ENCODE data around the gene SNRPD3. TPM values are rescaled to one million over a fixed set of nuclear protein-coding genes. Genes with fewer than 3 reads are reported as not detected.
"Not testable (repeated sequence)": the region's sequence is repeated elsewhere in the genome, so short reads cannot be mapped to it uniquely, and the experiment has no call there.

The SNRPD3 gene
- polyA plus RNA-seq, 4 donors, result 165 to 196 (median 182) TPM

DNA sequence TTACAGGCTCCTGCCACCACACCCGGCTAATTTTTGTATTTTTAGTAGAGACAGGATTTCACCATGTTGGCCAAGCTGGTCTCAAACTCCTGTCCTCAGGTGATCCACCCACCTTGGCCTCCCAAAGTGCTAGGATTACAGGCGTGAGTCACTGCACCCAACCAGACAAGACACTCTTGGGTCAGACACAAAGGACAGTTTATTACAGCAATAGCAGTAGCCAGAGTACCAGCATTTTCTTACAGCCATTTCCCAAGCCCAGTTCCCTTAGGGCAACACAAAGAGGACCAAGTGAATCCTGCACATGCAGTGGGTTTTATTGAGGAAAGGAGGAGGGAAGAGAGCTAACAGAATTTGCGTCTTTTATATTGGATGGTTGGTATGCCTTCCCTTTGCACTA is 24.8 kb upstream of the SNRPD3 start:
- not testable (repeated sequence) for DNase-seq (ENCODE audit: low read depth in 4 of 4, low spot score in 3 of 4)

DNA sequence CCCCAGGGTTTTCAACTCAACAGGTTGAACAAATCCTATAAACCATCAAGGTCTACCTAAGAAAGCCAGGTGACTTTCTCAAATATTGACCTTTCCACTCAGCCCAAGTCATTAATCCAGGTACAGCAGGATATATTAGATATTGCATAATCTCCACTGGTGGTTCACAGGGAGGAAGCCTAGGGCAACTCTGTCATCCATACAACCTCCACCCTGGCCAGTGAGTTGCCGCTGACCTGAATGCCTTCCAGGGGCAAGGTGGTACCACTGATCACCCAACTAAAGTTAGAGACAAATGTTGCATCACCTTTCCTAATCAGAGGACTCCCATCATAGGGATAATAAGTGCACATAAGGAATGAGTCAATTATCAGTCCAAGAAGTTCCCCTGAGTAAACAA is 23.7 kb upstream of the SNRPD3 start:
- no peak for DNase-seq (ENCODE audit: low read depth in 4 of 4, low spot score in 3 of 4)

DNA sequence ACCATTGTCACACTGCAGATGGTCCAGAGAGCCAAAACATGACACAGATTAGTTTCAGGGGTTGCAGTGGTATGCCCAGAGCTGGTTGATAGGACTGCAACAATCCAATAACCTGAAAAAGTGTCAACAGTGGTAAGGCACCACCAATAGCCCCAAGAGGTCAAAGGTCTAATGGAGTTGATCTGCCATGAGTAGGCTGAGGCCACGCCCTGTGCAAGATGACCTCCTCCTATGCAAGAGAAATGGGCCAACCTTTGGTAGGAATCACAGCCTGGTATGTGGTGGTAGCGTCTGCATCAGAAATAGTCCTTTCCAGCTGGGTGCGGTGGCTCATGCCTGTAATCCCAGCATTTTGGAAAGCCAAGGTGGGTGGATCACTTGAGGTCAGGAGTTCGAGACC is 20.5 kb upstream of the SNRPD3 start:
- no peak for DNase-seq (ENCODE audit: low read depth in 4 of 4, low spot score in 3 of 4)

DNA sequence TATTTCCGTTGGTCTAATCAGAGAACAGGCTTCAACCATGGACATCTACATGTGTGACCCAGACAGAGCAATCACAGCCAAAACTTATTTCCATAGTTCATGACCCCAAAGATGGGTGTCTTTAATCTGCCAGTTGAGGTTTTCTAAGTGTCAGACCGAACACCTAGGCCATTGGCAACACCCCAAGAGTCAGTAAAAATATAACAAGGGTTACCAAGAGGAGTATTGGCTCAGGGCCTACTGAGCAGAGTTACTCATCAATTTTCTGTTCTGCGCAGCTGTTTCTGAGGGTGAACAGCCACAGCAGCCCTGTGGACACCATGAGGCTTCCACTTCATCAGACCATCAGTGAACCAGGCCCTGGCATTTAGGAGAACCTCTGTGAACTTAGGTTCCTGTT is 19.7 kb upstream of the SNRPD3 start:
- no peak for DNase-seq (ENCODE audit: low read depth in 4 of 4, low spot score in 3 of 4)

DNA sequence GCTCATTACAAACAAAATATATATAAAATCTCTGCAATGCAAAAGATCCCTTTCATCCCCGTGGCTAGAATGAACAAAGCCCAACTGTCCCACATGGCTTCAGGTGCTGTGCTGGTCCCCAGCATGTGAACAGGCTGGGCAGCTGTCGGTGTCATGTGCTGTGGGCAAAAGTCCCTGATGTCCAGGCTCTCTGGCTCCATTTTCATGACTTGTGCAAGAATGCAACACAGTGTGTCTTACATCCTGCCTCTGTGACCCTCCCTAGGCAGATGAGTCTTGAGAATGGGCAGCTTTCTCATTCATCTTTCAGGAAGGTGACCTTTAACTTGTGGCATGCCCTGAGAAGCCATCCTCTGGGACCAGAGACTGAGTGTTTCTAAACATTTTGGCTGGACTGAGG is 15.3 kb upstream of the SNRPD3 start:
- DNase-seq (ENCODE audit: low read depth in 4 of 4, low spot score in 3 of 4), result no peak

DNA sequence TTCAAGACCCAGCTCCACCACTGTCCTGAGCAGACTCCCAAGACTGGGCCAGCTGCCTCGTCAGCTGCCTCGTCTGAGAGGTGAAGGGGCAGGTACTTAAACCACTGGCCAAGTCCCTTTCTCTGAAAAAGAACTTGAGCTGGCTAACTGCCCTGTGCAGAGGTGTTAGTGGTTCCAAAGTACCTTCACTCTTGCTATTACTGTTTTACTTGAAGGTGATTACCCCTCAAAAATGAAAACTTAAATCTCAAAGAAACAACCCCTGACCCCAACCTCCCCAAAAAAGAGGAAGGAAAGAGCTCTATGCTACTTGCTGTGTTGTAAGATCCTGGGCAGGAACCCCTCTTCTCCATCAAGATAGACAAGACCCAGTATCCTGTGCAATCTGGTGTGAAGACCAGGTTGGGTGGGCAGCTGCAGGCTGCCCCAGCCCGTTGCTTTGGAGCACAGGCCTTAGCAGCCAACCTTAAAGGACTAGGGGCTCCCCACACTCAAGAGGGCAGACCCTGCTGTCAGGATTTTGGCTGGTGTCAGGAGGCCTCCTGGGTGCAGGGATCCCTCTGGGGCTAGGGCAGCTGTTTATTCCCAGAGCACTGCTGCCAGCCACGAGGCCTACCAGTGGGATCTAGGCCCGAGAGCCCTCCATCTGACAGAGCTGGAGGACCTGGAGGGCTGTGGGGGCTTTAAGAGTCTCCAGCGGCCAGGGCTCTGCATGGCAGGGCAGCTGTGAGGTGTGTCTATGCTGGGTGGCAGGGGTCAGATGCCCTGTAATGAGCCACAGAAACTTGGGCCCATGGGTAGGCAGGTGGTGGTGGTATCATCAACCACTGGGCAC is 13.9 kb upstream of the SNRPD3 start:
- DNase-seq (ENCODE audit: low read depth in 4 of 4, low spot score in 3 of 4), result no peak

DNA sequence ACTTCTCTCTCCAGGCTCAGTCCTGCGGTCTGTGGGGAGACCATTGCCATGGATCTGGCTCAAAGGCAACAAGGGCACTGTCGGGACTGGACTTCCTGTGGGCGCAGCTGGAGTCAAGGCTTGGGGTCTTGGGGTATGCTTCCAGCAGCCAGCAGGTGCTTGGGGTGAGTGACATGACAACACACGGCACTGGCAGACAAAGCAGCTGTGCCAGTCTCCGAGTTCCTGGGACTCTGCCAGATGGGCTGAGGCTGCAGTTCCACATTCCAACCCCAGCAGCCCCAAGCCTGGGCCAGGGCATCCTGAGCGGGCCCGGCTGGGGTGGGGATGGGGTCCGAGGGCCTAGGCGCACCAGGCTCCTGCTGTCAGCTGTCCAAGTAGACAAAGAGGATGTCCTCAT is 13.2 kb upstream of the SNRPD3 start:
- DNase-seq (ENCODE audit: low read depth in 4 of 4, low spot score in 3 of 4), result no peak

DNA sequence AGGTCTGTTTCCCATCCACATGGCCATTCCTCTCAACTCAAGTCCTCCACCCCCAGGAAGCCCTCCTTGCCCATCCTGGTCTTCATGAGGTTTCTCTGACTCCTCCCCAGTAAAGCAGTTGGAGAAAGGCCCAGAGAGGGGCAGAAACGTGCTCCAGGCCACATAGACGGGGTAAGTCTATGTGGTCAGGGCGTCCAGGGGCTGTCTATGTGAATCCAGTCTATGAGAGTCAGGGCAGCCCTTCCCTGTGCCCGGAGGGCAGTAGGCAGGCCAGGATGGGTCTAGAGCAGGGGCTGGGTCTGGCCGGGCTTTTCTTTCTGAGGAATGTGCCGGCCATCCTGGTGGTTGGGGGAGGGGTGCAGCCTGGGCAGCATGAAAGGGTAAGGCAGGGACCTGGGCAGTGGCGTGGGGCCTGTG is 12.6 kb upstream of the SNRPD3 start:
- no peak for DNase-seq (ENCODE audit: low read depth in 4 of 4, low spot score in 3 of 4)

DNA sequence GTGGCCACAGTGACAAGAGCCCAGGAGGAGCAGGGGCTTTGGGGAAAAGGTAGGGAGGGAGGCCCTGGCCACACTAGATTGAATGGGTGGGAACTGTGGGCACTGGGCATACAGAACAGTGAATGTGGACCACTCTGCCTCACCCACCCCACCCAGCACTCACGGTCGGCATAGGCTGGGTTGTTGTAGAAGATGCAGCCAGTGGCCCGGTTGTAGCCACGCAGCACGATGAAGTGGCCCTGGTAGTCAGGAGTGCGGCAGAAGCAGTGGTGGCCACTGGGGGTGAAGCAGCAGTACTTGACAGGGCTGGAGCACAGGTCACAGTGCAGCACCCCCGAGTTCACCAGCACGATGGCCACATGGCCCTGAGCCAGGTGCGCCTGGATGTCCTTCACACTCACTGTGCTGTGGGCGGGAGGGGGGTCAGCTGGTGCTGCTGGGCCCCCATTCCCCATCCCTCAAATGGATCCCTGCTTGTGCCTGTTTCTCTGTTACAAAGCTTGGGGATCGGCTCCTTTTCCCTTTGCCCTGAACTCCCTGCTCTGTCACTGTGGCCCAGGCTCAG is 12.0 kb upstream of the SNRPD3 start:
- no peak for DNase-seq (ENCODE audit: low read depth in 4 of 4, low spot score in 3 of 4)

DNA sequence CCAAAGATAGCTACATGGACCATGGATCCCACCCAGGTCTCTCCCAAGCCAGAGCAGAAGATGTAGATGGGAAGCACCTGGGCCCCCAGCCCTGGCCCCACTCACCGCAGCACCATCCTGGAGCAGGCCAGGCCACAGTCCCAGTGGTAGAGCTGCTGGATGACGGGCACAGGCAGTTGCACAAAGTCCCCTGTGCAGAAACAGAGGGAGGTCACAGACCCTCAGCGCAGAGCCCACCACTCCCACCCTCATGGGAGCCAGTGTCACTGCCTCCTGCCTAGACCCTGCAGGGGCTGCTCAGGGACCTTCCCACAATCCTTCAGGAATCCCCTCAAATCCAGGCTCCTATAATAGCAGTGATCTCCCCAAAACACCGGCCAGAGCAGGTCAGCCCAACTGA is 7.0 kb upstream of the SNRPD3 start:
- DNase-seq (ENCODE audit: low read depth in 4 of 4, low spot score in 3 of 4), result no peak

DNA sequence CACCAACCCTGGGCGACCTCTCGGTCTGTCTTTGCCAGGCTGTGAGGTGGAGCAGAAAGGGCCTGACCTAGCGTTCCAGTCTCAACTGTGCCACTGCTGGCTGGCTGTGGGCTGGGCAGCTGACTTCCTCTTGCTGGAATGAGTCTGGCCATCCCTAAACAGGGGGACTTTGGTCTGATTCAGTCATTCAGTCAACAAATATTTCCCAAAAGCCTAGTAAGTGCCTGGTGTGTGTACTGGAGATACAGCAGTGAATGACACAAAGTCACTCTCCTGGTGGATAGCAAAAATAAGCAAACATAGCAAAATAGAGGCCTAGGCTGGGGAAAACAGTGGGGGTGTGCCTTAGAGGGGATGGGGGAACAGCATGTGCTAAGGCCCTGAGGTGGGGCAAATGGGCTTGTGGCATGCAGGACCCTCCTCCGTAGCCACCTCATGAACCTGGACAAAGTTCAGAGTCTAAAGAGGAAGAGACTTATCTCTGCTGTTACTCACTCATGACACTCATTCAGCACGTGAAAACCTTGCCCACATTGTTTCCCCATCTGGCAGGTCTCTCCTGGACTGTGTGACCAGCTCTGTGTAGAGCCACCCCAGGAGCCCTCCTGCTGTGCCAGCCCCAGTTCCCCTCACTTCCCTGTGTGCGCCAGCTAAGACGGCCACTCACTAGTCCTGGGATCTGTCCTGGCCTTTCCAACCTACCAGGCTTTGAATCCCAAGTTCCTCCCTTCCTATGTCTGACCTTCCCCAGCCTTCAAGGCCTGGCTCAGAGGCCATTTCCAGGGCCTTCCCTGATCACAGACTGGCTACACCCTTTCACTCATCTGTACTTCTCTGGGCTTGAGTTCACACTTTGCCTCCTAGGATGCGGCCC is 5.5 kb upstream of the SNRPD3 start:
- DNase-seq (ENCODE audit: low read depth in 4 of 4, low spot score in 3 of 4), result no peak

DNA sequence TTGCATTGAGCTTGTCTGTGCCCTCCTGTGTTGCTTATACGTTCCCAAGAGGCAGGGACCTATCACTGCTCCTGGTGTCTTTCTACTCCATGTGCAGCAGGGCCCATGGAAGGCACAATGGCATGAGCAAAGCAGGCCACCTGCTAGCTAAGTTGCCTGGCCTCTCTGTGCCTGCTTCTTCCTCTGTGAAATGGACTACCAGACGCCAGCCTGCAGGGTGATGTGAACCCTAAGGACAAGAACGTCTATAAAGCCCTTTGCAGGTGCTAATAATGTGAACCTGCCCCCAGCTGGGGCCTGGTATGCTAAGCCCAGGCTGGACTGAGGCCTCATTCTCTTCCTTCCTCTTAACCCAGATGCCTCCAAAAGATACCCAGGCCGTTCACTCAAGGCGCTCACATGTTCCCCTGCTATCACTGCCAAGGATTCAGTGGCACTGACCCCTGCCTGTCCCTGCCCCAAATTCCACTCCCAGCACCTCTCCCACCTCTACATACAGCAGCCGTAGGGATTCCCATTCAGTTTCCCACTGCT is 4.8 kb upstream of the SNRPD3 start:
- no peak for DNase-seq (ENCODE audit: low read depth in 4 of 4, low spot score in 3 of 4)

DNA sequence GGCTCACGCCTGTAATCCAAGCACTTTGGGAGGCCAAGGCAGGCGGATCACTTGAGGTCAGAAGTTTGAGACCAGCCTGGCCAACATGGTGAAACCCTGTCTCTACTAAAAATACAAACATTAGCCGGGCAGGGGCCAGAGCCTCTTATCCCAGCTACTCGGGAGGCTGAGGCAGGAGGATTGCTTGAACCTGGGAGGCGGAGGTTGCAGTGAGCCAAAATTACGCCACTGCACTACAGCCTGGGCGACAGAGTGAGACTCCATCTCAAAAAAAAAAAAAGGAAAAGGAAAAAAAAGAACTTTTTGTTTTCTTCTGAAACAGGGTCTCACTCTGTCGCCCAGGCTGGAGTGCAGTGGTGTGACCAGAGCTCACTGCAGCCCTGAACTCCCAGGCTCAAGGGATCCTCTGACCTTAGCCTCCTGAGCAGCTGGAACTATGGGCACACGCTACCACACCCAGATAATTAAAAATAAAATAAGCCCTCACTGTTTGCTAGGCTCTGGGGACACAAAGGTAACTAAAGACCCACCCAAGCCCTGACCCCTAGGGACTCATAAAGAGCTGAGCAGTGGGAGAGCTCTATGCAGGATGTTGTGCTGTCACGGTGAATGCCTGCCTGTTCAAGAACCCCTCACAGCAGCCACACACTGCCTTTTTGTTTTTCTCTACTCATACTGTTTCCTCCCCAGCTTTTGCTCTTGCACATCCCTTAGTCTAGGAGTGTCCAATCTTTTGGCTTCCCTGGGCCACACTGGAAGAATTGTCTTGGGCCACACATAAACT is 3.1 kb upstream of the SNRPD3 start:
- DNase-seq (ENCODE audit: low read depth in 4 of 4, low spot score in 3 of 4), result not testable (repeated sequence)

DNA sequence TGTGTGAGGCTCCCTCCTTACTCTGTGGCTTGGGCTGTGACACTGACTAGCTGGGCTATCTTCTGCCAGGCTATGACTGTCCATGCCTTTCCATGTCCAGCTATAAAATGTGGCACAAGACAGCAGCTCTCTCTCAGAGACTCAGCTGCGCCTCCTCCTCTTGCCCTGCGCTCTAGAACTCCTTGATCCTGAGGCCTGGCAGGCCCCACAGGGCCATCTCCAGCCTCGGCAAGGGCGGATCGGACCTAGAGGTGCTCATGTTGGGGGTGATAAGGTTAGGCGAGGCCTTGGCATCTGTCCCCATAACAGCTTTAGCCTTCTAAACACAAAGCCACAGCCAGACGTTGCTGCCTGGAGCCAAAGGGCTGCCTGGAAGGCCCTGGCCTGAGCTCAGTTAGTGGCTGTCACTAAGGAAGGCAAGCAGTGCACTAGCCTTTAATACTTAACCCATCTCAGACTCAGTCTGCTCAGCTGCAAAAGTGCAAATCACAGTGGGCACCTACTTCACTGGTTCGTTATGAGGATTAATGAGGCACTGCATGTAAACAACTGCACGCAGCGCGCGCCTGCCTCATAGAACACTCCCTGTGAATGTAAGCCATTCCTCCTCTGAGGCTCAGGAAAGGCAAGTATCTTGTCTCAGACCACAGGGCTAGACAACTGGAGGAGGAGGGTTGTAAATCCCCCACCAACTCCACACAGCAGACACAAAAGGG is 2.0 kb upstream of the SNRPD3 start:
- DNase-seq (ENCODE audit: low read depth in 4 of 4, low spot score in 3 of 4), result peak in 2 of 4 donors; percentile 4 to 10

DNA sequence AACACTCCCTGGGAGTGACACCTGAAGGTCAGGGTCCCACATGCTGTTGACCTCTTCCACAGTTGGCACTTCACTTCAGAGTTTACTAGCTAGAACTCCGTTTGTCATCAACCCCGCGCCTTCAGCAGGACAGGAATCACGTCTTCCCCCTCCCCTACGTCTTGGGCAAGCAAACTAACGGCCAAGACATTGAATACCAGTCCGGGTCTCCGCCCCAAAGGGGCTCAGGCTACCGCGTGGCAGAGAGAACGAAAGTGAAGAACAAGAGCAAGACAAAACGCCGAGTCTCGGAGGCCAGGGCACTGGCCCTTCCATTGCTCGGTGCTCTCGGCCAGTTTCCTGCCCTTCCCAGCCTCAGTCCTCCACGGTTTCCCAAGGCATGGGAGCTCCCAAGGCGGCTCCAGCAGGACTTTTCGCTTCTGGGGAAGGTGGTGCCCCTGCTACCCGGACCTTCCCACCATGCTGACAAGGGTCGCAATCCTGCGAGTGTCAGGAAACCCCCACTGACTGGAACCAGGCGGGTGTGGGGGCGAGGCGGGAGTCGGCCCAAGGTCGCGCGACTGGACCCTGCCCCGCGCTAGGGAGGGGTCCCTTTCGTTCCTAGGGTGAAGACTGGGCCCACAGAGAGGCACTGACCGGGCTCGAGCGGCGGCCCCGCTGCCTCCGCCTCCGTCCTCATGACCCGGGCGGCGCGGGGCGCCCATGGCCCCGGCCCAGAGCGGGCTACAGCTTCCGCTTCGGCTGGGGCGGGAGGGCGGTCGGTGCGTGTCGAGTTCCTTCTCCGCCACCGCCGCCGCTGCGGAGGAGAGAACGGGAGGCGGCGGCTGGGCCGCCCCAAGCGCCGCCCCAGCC is 1.3 kb upstream of the SNRPD3 start, which contains the start of gene GUCD1:
GUCD1 (minus strand) TSS at position 826 of the 852 bp plus-strand sequence; CDS start at position 679, 147 bp downstream.
- DNase-seq (ENCODE audit: low read depth in 4 of 4, low spot score in 3 of 4), result no peak

DNA sequence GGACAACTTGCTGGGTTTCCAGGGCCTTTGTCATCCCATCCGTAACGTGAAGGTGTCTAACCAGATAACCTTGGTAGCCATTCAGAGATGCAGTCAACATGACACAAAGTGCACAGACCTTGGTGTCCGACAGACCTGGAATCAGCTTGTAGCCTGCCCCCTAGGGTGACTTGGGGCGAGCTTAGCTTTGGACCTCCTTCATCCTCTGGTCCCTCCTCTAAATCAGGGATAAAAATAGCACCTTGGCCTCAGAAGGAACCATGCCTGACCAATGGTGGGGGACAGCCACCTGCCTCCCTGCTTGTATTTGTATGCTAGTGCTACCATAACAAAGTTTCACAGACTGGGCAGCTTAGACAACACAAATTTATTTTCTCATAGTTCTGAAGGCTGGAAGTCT is 3.7 kb downstream of the SNRPD3 start:
- no peak for DNase-seq (ENCODE audit: low read depth in 4 of 4, low spot score in 3 of 4)

DNA sequence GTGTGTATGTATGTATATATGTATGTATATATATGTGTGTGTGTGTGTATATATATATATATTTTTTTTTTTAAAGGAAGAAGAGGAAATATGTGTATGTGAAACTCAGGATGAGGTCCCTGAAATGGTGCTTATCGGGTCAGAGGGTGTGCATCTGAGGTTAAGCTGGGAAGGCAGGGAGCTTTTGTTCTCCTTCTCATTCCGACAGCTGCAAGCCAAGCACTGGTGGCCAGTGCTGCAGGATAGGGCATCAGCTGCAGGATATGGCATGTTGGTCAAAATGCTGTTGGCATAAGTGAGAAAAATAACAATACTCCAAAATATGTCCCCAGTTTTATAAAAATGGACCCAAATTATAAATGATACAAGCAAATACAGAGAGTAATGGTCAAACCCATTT is 7.4 kb downstream of the SNRPD3 start:
- no peak for DNase-seq (ENCODE audit: low read depth in 4 of 4, low spot score in 3 of 4)

DNA sequence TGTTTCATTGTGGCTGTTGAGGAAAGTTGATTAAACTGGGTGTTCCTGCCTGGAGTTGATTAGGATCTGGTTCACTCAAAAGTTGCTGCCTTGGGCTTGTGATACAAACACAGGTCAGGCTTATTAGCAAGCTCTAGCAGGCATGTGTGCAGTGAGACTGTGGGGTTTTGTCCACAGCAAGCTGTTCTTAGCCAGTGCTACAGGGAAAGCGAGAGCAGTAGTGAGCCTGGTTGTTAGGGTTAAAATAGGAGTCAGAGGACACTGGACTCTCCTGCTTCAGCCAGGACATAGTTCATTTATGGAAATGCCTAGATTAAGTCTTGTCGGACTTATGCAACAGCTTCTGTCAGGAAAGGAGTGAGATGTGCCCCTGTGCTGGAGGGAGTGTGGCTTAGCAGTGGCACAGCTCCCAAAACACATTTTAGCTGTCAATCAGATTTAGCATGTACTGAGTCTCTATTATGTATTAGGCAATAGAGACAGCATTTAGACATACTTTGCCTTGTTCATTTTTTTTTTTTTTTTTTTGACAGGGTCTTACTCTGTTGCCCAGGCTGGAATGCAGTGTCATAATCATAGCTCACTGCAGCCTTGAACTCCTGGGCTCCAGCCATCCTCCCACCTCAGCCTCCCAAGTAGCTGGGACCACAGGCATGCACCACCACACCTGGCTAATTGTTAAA is 8.7 kb downstream of the SNRPD3 start:
- DNase-seq (ENCODE audit: low read depth in 4 of 4, low spot score in 3 of 4), result no peak
